Ectodermal cell (in vitro differentiated cells): ENCODE measurements around the gene SH2D3C.

Source experiments
- H3K27ac ChIP-seq: 2 replicates; pipeline ENCODE4 v1.7.0; 2013; ENCODE audit warnings: mild to moderate bottlenecking, low read depth, low read length; ENCODE audit not compliant: insufficient read depth, poor library complexity, severe bottlenecking
- H3K27me3 ChIP-seq: 2 replicates; pipeline ENCODE4 v1.7.0; 2013; ENCODE audit warnings: mild to moderate bottlenecking, low read length; ENCODE audit not compliant: insufficient read depth, control insufficient read depth, poor library complexity, severe bottlenecking
- H3K36me3 ChIP-seq: one replicate; pipeline ENCODE4 v1.7.0; 2013; ENCODE audit warnings: low read length; ENCODE audit not compliant: control insufficient read depth, insufficient read depth
- H3K4me1 ChIP-seq: one replicate; pipeline ENCODE4 v1.7.0; 2013; ENCODE audit warnings: low read length; ENCODE audit not compliant: control insufficient read depth, insufficient read depth
- H3K4me3 ChIP-seq: 2 replicates; pipeline ENCODE4 v1.7.0; 2013; ENCODE audit warnings: low read depth, low read length, control low read depth; ENCODE audit not compliant: insufficient read depth
- H3K9me3 ChIP-seq: 2 replicates; pipeline ENCODE4 v1.7.0; 2013; ENCODE audit warnings: mild to moderate bottlenecking, low read length, moderate library complexity; ENCODE audit not compliant: control insufficient read depth
- WGBS, 2 experiments: methylation state at CpG; one replicate each; pipeline ENCODE4 v1.1.7; 2013; ENCODE audit warnings: missing lambda C conversion rate in 2 of 2; 5-methylcytosine and 5-hydroxymethylcytosine counted together

The SH2D3C gene

DNA sequence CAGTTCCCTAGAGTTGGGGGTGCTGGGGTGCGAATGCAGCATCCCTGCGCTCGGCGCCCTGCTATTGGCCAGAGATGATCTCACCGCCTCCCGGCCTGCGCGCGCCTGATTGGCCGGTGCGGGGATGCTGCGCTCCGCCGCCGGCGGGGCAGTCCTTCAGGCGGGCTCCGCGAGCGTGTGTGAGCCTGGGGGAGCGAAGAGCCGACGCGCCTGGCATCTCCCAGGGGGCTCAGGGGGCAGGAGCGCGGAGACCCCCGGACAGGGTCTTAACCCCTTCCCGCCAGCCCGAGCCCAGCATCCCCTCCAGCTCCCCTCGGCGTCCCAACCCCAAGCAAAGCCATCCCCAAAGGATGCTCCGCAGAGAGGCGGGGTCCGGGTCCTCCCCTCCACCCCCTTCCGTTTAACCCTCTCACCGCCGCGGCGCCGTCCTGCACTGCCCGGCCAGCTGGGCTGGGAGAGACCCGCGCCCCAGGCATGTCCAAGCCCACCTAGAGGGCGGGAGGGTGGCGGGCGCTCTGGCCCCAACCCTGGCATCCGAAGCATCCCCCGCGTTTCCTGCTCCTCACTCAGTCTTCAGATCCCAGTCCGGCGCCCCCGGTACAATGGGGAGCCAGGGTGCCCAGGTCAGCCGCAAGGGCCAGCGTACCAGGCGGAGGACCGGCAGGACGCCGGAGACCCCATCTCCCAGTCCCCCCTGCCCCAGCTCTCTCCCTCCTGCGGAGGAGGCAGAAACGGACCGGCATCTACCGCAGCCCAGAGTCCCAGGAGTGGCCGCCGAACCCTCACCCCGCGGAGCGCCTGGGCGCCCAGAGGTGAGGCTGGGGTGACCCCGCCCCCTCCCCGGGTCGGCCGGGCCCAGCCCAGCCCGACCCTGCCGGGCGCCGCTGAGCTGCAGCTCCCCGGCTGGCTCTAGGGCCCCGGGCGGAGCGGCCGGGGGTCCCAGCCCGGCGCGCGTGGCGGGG is 24.1 kb downstream of the SH2D3C start:
- Histone ChIP-seq H3K4me3 (peak overlapping the region; percentile 50), H3K9me3 (no peaks in the 10 kb centered on the region), H3K27ac (no peak overlapping the region), H3K27me3 (peaks cover 59% of the 10 kb centered on the region), H3K4me1 (no peaks in the 10 kb centered on the region), H3K36me3 (no peaks in the 10 kb centered on the region)
- WGBS, 2 experiments = 0% methylated on average over 86 of the region's 86 CpGs

DNA sequence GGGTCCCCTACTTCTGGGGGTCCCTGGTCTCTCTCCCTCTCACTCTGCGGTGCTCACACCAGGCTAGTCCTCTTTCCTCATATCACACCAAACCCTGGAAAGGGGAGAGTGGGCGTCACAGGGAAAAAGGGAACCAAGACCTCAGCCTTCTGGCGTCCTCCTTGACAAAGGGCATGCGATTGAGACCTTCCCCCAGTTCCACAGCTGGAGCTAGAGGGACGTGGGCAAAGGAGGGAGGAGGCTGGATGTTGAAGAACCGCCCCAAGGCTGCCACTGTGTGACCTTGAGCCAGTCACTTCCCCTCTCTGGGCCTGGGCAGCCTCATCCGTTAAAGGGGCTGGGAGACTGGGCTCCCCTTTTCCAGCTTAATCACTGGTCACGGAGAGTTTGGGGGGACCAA is 24.8 kb downstream of the SH2D3C start:
- 62% methylated on average over 8 of the region's 8 CpGs for WGBS, 2 experiments
- Histone ChIP-seq H3K36me3 (no peaks in the 10 kb centered on the region), H3K4me1 (no peaks in the 10 kb centered on the region), H3K27ac (no peak overlapping the region), H3K9me3 (no peaks in the 10 kb centered on the region), H3K27me3 (peaks cover 59% of the 10 kb centered on the region), H3K4me3 (no peak overlapping the region)

DNA sequence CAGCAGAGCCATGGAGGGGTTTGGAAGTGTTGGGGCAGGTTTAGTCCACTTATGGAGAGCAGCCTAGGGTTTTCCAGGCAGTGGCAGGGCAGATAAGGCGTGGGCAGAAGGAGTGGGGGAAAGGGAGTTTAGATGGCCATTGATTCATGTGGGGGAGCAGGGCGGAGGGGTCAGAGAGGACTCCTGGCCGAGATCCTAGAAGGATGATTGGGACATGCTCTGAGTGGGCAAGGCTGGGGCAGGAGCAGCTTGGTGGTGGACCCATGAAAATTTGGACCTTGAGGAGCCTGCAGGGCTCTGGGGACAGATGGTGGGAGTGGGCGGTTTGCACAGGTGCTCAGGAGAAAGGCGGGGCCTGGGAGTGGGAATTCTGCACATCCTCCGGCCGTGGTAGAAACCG is 25.3 kb downstream of the SH2D3C start:
- H3K27me3 ChIP-seq = peaks cover 59% of the 10 kb centered on the region
- no peaks in the 10 kb centered on the region for H3K9me3 ChIP-seq
- H3K27ac ChIP-seq = no peak overlapping the region
- no peaks in the 10 kb centered on the region for H3K4me1 ChIP-seq
- no peaks in the 10 kb centered on the region for H3K36me3 ChIP-seq
- 85% methylated on average over 8 of the region's 8 CpGs for WGBS, 2 experiments
- no peak overlapping the region for H3K4me3 ChIP-seq

DNA sequence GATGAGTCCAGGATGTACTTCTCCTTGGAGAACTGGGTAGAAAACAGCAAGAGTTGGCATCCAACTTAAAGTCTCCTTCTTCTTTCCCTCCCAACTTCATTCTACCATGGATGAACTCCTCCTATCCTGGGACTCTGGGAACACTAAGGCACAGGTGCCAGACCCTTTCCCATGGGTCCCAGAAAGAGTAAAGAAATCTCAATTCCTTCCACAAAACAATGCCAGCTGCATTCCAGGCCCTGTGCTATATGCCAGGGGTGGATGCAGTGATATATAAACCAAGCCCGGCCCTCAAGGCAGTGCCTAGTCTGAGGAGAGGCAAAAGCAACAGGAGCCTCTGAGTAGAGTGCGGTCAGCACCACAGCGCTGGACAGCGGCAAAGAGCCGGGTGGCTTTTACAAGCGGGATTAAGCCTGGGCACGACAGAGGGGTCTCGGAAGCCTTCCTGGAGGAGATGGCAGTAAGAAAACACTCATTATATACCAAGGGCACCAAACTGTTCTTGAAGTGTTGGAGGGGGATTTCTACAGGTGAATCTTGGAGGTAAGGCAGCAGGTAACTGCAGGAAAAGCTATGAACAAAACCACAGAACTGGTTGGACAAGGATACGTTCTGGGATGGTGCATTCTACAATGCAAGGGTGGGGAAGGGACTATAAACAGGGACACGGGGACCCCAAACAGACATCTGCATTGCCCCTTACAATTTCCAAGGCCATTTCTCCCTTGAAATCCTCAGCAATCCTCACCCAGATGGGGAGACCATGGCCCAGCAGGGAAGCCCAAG is 27.0 kb downstream of the SH2D3C start:
- H3K4me3 ChIP-seq = no peak overlapping the region
- peaks cover 53% of the 10 kb centered on the region for H3K27me3 ChIP-seq
- WGBS, 2 experiments = 28 to 33% methylated on average over 10 of the region's 10 CpGs
- no peak overlapping the region for H3K27ac ChIP-seq
- no peaks in the 10 kb centered on the region for H3K4me1 ChIP-seq
- H3K36me3 ChIP-seq = no peaks in the 10 kb centered on the region
- no peaks in the 10 kb centered on the region for H3K9me3 ChIP-seq

DNA sequence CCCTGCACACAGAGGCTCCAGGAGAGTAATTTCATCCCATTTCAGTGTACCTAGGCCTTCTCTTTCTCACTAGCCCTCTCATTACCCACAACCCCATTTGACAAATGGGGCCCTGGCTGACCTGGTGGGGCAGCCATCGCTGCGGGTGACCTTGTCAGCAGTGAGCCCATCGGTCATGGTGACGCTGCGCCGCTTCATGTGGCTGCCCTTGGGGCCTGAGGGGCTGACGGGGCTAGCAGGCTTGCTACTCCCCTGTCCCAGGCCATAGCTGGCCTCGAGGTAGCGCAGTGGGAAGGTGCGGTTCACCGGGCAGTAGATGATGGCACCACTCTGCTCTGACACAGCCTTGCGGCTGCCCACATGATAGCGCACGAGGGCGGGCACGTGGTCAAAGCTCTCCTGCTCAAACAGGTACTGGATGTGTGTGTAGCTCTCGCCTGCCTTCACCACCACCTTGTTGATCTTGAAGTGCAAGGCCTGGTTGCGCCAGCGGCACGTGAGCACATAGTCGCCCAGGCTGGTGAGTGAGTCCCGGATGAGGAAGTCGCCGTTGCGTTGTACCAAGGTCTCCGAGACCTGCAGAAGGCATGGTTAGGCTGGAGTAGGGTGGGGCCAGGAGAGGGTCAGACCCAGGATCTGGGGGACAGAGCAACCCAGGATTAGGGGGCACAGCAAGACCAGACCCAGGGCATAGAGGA is 29.2 kb downstream of the SH2D3C start:
- Histone ChIP-seq H3K4me3 (no peak overlapping the region), H3K9me3 (no peaks in the 10 kb centered on the region), H3K4me1 (no peaks in the 10 kb centered on the region), H3K36me3 (no peaks in the 10 kb centered on the region), H3K27me3 (peaks cover 31% of the 10 kb centered on the region), H3K27ac (no peak overlapping the region)
- 94% methylated on average over 26 of the region's 26 CpGs for WGBS, 2 experiments

DNA sequence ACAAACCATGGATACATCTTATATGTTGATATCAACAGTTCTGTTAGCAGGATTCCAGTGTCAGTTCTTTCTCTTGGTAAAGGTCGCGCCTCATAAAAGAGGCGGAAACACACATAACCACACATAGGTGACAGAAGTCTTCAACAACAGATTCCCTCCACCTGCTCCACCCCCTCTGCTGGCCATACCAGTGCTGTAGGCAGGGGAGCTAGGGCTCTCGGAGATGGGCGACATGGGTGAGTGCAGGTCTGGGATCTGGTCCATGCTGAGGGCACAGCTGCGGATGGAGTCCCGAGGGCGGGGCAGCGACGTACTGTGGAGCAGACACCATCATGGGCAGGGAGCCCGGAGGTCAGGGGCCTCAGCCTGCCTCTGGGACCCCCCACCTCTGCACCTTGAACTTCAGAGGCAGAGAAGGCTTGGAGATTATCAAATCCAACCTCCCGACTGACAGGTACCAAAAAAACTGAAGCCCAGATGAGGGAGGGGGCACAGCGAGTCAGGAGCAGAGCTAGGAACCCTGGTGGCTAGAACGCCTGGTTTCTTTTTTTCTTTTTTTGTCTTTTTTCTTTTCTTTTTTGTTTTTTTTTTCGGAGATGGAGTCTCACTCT is 31.4 kb downstream of the SH2D3C start:
- Histone ChIP-seq H3K27me3 (peaks cover 9% of the 10 kb centered on the region), H3K36me3 (no peaks in the 10 kb centered on the region), H3K27ac (no peak overlapping the region), H3K4me3 (no peak overlapping the region), H3K4me1 (no peaks in the 10 kb centered on the region), H3K9me3 (no peaks in the 10 kb centered on the region)
- 84 to 86% methylated on average over 15 of the region's 15 CpGs for whole genome bisulfite sequencing, 2 experiments

DNA sequence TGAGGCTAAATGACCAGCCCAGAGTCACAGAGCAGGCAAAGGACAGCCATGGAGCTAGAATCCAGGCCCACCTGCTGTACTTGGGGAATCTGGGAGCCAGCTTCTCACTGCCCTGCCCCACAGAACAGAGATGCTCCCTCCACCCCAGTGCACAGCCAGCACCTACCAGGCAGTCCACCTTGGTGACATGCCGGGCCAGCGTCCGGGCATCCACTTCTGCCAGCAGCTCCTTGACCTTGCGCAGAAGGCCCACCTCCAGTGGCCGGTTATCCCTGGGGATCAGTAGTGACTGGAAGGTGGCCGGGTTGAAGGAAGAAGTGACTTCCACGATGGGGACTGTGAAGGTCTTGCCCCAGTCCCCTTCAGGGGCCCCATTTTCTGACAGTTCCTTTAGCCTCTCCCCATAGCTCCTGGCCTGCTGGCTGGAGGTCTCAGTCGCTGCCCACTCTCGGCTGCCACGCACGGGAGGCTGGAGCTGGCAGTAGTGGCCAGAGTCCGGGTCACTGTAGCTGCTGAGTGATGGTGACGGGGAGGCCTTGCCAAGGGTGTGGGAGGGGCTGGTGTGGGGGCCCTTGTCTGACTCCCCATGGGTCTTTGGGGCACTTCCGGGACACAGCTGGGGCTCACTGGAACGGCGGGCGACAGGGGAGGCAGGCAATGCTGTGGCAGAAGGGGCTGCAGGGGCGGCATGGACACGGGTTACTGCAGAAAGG is 33.9 kb downstream of the SH2D3C start:
- Histone ChIP-seq H3K36me3 (no peaks in the 10 kb centered on the region), H3K4me1 (no peaks in the 10 kb centered on the region), H3K4me3 (no peak overlapping the region), H3K9me3 (no peaks in the 10 kb centered on the region), H3K27me3 (peaks cover 12% of the 10 kb centered on the region), H3K27ac (no peak overlapping the region)
- WGBS, 2 experiments = 91 to 94% methylated on average over 19 of the region's 19 CpGs

DNA sequence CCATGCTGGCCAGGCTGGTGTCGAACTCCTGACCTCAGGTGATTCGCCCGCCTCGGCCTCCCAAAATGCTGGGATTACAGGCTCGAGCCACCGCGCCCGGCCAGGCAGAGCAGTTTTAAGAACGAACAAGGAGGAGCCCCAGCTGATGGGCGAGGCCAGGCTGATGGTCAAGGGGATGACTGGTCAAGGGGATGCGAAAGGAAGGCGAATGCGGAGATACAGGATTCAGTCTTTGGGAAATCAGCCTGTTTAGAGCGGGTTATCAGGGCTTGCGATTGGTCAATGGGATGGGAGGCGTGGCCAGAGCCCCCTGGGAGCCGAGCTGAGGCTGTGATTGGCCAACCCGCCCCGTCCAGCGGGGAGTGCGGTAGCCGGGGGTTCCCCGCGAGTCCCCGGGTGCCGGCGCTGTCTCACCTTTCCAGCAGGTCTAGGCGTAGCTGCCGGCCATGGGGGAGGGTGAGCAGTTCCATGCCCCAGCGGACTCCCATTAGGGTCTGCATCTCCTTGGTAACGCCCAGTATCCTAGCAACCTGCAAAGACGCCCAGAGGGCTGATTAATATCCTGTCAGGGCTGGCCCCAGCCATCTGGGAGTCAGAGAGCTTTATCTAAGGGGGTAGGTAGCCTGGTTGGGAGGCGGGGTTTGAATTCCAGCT is 35.9 kb downstream of the SH2D3C start:
- Histone ChIP-seq H3K36me3 (no peaks in the 10 kb centered on the region), H3K27me3 (peaks cover 12% of the 10 kb centered on the region), H3K4me1 (no peaks in the 10 kb centered on the region), H3K9me3 (no peaks in the 10 kb centered on the region), H3K27ac (peak overlapping the region; percentile 30), H3K4me3 (peak overlapping the region; percentile 31)
- WGBS, 2 experiments = 1 to 2% methylated on average over 33 of the region's 33 CpGs

DNA sequence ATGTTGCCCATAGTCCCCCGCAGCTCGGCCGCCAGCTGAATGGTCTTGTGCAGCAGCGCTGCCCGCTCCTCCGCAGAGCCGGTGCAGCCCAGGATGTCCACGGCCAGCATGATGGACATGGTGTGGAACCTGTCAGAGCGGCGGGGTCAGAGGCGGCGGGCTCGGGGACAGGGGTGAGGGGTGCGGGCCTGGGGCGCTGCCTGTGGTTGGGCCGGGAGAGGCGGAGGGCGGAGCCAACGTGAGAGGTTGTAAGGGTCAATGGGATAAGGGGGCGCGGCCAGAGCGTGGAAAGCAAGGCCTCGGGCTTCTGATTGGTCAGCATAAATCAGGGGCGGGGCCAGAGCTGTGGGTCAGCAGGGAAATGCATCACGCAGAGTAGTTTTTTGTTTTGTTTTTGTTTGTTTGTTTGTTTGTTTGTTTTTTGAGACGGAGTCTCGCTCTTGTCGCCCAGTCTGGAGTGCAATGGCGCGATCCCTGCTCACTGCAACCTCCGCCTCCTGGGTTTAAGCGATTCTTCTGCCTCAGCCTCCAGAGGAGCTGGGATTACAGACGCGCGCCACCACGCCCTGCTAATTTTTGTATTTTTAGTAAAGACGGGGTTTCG is 36.5 kb downstream of the SH2D3C start:
- Histone ChIP-seq H3K36me3 (no peaks in the 10 kb centered on the region), H3K4me3 (peak overlapping the region; percentile 31), H3K27ac (no peak overlapping the region), H3K4me1 (no peaks in the 10 kb centered on the region), H3K9me3 (no peaks in the 10 kb centered on the region), H3K27me3 (peaks cover 12% of the 10 kb centered on the region)
- WGBS, 2 experiments = 4% methylated on average over 38 of the region's 38 CpGs
